Left lung (tissue), 10 donors: ENCODE data around the gene RNF8. TPM values are rescaled to one million over a fixed set of nuclear protein-coding genes. Genes with fewer than 3 reads are reported as not detected.

Experiments
- ATAC-seq: fragments of 200-7000 bp; cut with Tn5 transposase; one replicate; pipeline ENCODE4 v1.9.1; 2020; ENCODE audit warnings: moderate library complexity
- DNase-seq, 4 donors: peaks; one replicate each; pipeline ENCODE4 v3.0.0-alpha.2; 2013 to 2020
- H3K27ac ChIP-seq, 2 donors: fragments of 200-600 bp; sonication (generic) in 1 of 2; one replicate each; pipeline versions ENCODE4 v1.5.0 to v1.8.0; 2020 to 2021
- H3K27me3 ChIP-seq, 2 donors: fragments of 200-600 bp; sonication (generic) in 1 of 2; one replicate each; pipeline versions ENCODE4 v1.5.0 to v1.8.0; 2020 to 2021
- H3K36me3 ChIP-seq, 2 donors: fragments of 200-600 bp; sonication (generic) in 1 of 2; one replicate each; pipeline versions ENCODE4 v1.5.0 to v1.8.0; 2020 to 2021
- H3K4me1 ChIP-seq, 2 donors: fragments of 200-600 bp; one replicate each; pipeline ENCODE4 v1.8.0; 2021
- H3K4me3 ChIP-seq, 2 donors: fragments of 200-600 bp; sonication (generic) in 1 of 2; one replicate each; pipeline versions ENCODE4 v1.5.0 to v1.8.0; 2020 to 2021; ENCODE audit warnings: mild to moderate bottlenecking in 1 of 2
- H3K9me3 ChIP-seq, 2 donors: fragments of 200-600 bp; sonication (generic) in 1 of 2; one replicate each; pipeline versions ENCODE4 v1.5.0 to v1.8.0; 2020 to 2021
- intact Hi-C, 2 donors: fragments of 100-400 bp; cut with DNase I; formaldehyde crosslinking; loops; one replicate each; pipeline versions ENCODE4 v1.11.2 to v1.14.2; 2022
- polyA plus RNA-seq, 6 donors: library from polyadenylated mRNA; unstranded; fragments of 120-200 nt; gene quantifications; one replicate each; pipeline ENCODE4 v1.2.1, GENCODE V29; 2013; ENCODE audit not compliant: insufficient read length in 6 of 6
- total RNA-seq, 2 donors: library from RNA; stranded (reverse); fragmentation: NEBNext Ultra II Directional; extraction: Animal tissue kit (Norgen Biotek cat#: 25700); gene quantifications; one replicate each; pipeline ENCODE4 v1.2.1, GENCODE V29; 2021
- TF ChIP-seq, protein P1 (sequence below), 2 donors: fragments of 200-600 bp; sonication (generic) in 1 of 2; IDR thresholded peaks; one replicate each; pipeline versions ENCODE4 v1.5.0 to v1.8.0; 2021; ENCODE audit warnings: antibody characterized with exemption in 2 of 2
- donor health status: DM: no; HTN: yes; CAD: no.
- donor health status: DM: no; HTN: no; CAD: no.

Gene RNF8
- total and polyA plus RNA-seq, 8 donors, result 11.8 to 46.1 (median 34.8) TPM

DNA sequence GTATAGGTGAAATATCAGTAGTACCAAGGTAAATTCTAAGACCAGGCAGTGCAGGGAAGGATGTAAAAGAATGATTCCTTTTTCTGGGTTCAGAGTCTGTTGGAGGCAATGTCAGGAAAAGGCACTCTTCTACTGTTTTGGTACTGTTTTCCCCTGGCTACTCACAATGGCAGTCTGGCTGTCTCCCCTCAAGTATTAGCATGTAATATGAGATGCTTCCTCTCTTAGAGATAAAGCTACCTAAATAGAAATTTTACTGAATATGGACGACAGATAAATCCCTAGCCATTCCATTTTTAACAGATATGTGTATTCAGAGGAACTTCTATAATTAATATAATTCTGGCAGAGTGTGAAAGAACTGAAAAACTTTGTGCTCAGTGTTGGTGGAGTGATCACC lies 3.5 kb downstream of the RNF8 start:
- no peaks in the 10 kb centered on the region for H3K9me3 ChIP-seq
- no peak overlapping the region for H3K27ac ChIP-seq
- TF ChIP-seq, protein P1, sequence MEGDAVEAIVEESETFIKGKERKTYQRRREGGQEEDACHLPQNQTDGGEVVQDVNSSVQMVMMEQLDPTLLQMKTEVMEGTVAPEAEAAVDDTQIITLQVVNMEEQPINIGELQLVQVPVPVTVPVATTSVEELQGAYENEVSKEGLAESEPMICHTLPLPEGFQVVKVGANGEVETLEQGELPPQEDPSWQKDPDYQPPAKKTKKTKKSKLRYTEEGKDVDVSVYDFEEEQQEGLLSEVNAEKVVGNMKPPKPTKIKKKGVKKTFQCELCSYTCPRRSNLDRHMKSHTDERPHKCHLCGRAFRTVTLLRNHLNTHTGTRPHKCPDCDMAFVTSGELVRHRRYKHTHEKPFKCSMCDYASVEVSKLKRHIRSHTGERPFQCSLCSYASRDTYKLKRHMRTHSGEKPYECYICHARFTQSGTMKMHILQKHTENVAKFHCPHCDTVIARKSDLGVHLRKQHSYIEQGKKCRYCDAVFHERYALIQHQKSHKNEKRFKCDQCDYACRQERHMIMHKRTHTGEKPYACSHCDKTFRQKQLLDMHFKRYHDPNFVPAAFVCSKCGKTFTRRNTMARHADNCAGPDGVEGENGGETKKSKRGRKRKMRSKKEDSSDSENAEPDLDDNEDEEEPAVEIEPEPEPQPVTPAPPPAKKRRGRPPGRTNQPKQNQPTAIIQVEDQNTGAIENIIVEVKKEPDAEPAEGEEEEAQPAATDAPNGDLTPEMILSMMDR (IDR thresholded peaks at IDR 0.05), result no peak
- no peaks in the 10 kb centered on the region for H3K27me3 ChIP-seq
- ATAC-seq (no peak), DNase-seq (no peak)
- H3K4me3 ChIP-seq, result no peak overlapping the region
- peaks cover 6 to 21% of the 10 kb centered on the region in 2 donors for H3K4me1 ChIP-seq
- intact Hi-C loops, result no loop called here
- H3K36me3 ChIP-seq, result peaks cover 0 to 18% of the 10 kb centered on the region in 2 donors

DNA sequence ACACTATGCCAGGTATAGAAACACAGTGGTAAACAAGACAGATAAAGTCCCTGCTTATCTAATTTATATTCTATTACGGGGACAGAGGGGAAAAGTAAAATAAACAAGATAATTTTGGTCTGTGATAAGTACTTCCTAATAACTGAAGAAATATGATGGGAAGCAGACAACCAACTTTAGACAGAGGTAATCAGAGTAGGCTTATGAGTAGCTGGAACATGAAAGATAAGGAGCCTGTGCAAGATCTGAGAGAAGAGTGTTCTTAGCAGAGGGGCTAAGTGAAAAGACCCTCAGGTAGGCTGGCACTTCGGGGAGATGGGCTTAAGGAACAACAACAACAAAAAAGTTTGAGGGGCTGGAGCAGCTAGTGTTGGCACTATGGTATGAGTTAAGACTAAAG lies 4.1 kb downstream of the RNF8 start:
- no peak for ATAC-seq
- TF ChIP-seq, protein P1 (IDR thresholded peaks at IDR 0.05), result no peak
- Histone ChIP-seq H3K4me3 (no peak overlapping the region), H3K27ac (no peak overlapping the region), H3K4me1 (peaks cover 6 to 21% of the 10 kb centered on the region in 2 donors), H3K9me3 (no peaks in the 10 kb centered on the region), H3K27me3 (no peaks in the 10 kb centered on the region), H3K36me3 (peaks cover 0 to 18% of the 10 kb centered on the region in 2 donors)
- intact Hi-C loops, result no loop called here
- no peak for DNase-seq

DNA sequence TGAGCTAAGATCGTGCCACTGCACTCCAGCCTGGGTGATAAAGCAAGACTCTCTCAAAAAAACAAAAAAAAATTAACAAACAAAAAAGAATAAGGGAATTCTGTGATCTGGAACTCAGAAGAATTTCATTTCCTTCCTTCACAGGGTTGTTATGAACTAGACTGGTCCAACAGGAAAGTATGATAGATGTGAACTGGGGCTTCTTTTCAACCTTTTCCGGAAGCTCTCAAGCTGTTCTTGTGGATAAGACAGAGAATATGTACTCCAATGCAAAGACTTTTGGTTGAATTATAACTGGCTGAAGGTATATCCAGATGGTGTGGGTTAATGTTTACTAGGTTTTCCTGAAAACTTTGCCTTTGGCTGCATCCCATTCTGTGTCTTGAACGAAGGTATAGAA lies 5.3 kb downstream of the RNF8 start:
- TF ChIP-seq, protein P1 (IDR thresholded peaks at IDR 0.05), result no peak
- ATAC-seq, result no peak
- H3K4me3 ChIP-seq, result no peak overlapping the region
- H3K27ac ChIP-seq, result no peak overlapping the region
- no peak for DNase-seq
- H3K9me3 ChIP-seq, result no peaks in the 10 kb centered on the region
- intact Hi-C loops, result no loop called here
- no peaks in the 10 kb centered on the region for H3K27me3 ChIP-seq
- peaks cover 6 to 15% of the 10 kb centered on the region in 2 donors for H3K4me1 ChIP-seq
- H3K36me3 ChIP-seq, result peaks cover 0 to 18% of the 10 kb centered on the region in 2 donors

DNA sequence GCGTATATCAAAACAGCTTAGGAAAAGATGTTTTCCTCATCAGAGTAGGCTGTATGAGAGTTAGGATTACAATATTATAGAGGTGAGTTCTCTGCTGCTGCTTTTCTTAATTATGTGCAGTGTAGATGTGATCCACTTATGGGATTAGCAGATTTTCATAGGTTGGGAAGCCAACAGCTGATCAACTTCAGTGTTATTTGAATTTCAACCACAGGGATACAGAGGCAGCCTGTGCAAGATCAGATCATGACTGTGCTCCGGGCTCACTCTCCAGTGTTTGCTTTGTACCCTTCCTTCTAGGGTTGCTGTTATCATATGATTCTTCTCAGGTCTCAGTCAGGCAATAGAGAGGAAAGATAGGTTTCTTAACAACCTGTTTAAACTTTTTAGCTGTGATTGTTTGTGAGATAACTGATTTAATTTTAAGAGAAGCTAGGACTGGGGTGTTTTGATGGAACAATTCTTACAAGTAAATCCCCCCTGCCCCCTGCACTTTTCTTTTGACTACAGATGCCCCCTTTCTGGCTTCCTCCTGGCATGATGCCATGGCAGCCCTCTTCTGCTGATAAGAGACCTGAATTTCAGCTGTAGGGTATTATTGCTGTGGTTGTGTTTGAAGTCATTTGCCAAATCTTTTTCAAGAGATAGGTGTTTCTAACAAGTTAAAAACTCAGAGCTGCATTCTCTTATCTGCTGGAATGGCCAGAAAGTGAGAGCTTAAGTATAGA lies 8.5 kb downstream of the RNF8 start:
- intact Hi-C loops, result no loop called here
- peaks cover 0 to 18% of the 10 kb centered on the region in 2 donors for H3K36me3 ChIP-seq
- H3K4me3 ChIP-seq, result no peak overlapping the region
- ATAC-seq (no peak), DNase-seq (no peak)
- no peaks in the 10 kb centered on the region for H3K4me1 ChIP-seq
- H3K27ac ChIP-seq, result no peak overlapping the region
- TF ChIP-seq, protein P1 (IDR thresholded peaks at IDR 0.05), result no peak
- H3K9me3 ChIP-seq, result no peaks in the 10 kb centered on the region
- H3K27me3 ChIP-seq, result no peaks in the 10 kb centered on the region

DNA sequence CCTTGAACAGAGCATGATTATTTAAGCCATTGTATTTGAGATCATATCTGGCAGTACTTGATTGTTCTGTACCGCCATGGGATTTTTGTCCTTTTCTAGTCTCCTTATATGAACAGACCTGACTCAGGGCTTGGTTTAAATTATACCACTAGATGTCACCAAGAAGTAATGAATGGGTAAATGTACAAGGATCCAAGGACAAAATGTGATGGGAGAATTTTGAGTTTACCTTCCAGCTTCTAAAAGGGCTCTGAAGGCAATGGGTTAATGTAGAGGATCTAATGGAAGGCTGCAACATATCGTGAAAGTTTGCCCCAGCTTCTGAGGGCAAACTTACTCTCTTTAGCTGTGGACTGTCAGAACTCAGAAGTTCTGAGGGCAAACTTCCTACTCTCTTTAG lies 12.0 kb downstream of the RNF8 start:
- peak; percentile 45 for ATAC-seq
- no peak overlapping the region for H3K27ac ChIP-seq
- intact Hi-C loops, result no loop called here
- peaks cover 0 to 15% of the 10 kb centered on the region in 2 donors for H3K36me3 ChIP-seq
- no peaks in the 10 kb centered on the region for H3K9me3 ChIP-seq
- TF ChIP-seq, protein P1 (IDR thresholded peaks at IDR 0.05), result no peak
- DNase-seq, result no peak
- peaks cover 5 to 17% of the 10 kb centered on the region in 2 donors for H3K4me1 ChIP-seq
- no peaks in the 10 kb centered on the region for H3K27me3 ChIP-seq
- no peak overlapping the region for H3K4me3 ChIP-seq
